Esophagus mucosa (tissue), 1 donor: ENCODE data around the gene P2RY11. TPM values are rescaled to one million over a fixed set of nuclear protein-coding genes. Genes with fewer than 3 reads are reported as not detected.

Experiments used
- ATAC-seq: fragments of 200-7000 bp; cut with Tn5 transposase; one replicate; pipeline ENCODE4 v1.9.1; 2020
- total RNA-seq: library from RNA; stranded (reverse); gene quantifications from one replicate; pipeline ENCODE4 v1.2.4, GENCODE V29; 2023
- donor health status: DM: yes; HTN: yes; CAD: no.

P2RY11 gene, protein sequence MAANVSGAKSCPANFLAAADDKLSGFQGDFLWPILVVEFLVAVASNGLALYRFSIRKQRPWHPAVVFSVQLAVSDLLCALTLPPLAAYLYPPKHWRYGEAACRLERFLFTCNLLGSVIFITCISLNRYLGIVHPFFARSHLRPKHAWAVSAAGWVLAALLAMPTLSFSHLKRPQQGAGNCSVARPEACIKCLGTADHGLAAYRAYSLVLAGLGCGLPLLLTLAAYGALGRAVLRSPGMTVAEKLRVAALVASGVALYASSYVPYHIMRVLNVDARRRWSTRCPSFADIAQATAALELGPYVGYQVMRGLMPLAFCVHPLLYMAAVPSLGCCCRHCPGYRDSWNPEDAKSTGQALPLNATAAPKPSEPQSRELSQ
- 4.8 TPM for total RNA-seq

- ATAC-seq = no peak
Observed at GRCh38 chr19:10111405-10111811, at the start of gene P2RY11. TSS of gene P2RY11 (plus strand) at chr19:10111693. CDS start at chr19:10111722, 29 bp downstream.

GRCh38 chr19:10061717-10062310 is 49.7 kb upstream of the P2RY11 start:
- ATAC-seq = peak; percentile 17

- ATAC-seq = no peak
Observed at GRCh38 chr19:10068205-10068604, 43.3 kb upstream of the P2RY11 start.

GRCh38 chr19:10069046-10069445 is 42.4 kb upstream of the P2RY11 start:
- ATAC-seq = peak; percentile 34

DNA sequence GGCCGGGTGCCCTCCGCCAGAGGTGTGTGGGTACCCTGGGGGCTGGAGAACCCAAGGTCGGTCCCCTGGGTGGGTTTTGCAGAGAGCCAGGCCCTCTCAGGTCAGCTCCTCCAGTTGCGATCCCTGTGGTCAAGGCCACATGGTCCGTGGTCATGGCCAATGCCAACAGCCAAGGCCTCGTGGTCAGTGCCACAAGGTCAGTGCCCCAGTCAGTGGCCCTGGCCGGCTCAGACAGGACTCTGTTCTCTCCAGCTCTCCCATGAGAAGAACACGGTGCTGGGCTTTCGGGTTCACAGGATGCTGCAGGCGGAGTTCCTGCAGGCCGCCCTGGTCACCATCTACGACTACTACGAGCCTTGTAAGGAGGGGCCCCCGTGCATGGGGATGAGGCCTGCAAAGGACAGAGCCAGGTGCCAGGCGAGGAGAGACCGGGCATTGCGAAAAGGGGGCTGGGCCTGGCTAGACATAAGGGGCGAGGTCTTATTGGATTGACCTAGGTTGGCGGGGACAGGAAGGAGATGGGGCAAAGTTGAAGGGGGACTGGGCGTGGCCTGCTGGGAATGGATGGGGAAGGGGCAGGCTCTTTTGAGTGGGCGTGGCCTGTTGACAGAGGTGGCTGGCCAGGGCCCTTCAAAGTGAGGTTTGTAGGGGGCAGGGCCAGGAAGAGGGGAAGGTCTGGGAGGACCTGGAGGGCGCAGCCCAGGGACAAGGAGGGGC is 40.6 kb upstream of the P2RY11 start:
- no peak for ATAC-seq

DNA sequence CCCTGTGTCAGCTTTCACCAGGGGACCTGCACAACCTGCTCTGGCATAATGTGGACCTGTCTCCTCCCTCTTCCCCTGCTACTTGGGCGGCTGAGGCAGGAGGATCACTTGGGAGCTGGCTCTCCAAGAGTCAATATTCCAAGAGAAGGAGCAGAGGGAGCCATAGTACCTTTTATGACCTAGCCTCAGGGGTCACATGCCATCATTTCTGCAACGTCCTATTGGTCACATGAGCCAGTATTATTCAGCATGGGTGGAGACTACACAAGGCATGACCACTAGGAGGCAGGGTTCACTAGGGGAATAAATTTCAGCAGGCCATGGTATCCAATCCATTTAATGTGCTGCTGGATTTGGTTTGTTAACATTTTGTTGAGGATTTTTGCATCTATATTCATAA is 37.3 kb upstream of the P2RY11 start:
- ATAC-seq = peak; percentile 67

DNA sequence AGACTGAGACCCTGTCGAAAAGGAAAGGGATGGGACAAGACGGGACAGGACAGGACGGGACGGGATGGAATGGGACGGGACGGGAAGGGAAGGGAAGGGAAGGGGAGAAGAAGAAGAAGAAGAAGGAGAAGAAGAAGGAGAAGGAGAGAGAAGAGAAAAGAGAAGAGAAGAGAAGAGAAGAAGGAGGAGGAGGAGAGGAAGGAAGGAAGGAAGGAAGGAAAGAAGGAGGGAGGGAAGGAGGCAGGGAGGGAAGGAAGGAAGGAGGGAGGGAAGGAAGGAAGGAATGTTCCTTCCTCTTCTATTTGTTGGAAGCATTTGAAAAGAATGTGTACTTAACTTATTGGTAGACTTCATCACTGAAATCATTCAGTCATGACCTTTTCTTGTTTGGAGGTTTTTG is 35.0 kb upstream of the P2RY11 start:
- no peak for ATAC-seq

GRCh38 chr19:10078329-10078728 is 33.2 kb upstream of the P2RY11 start:
- ATAC-seq = no peak

- peak; percentile 63 for ATAC-seq
Observed at GRCh38 chr19:10079031-10079453, 32.5 kb upstream of the P2RY11 start.

DNA sequence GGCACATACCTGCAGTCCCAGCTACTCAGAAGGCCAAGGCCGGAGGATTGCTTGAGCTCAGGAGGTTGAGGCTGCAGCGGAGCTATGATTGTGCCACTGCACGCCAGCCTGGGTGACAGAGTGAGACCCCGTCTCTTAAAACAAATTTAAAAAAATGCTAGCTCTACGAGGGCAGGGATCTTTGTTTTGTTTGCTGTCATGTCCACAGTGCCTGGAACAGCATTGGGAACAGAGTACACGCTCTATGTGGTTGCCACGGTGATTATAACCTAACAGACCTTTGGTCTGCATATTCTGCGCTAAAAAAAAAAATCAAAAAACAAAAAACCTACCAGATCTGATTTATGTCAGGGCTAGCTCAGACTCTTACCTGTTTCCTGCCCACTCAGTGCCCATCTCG is 27.6 kb upstream of the P2RY11 start:
- ATAC-seq = no peak

DNA sequence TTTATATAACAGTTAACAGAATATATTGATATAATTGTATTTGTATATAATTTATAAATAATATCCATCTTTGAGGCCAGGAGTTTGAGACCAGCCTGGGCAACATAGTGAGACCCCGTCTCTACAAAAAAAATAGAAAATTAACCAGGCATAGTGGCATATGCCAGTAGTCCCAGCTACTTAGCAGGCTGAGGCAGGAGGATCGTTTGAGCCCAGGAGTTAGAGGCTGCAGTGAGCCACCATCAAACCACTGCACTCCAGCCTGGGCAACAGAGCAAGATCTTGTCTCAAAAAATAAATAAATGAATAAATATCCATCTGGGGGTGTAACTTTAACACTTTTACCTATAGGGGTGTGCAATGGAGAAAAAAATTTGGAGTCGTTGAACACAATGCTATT is 26.7 kb upstream of the P2RY11 start:
- ATAC-seq = no peak

DNA sequence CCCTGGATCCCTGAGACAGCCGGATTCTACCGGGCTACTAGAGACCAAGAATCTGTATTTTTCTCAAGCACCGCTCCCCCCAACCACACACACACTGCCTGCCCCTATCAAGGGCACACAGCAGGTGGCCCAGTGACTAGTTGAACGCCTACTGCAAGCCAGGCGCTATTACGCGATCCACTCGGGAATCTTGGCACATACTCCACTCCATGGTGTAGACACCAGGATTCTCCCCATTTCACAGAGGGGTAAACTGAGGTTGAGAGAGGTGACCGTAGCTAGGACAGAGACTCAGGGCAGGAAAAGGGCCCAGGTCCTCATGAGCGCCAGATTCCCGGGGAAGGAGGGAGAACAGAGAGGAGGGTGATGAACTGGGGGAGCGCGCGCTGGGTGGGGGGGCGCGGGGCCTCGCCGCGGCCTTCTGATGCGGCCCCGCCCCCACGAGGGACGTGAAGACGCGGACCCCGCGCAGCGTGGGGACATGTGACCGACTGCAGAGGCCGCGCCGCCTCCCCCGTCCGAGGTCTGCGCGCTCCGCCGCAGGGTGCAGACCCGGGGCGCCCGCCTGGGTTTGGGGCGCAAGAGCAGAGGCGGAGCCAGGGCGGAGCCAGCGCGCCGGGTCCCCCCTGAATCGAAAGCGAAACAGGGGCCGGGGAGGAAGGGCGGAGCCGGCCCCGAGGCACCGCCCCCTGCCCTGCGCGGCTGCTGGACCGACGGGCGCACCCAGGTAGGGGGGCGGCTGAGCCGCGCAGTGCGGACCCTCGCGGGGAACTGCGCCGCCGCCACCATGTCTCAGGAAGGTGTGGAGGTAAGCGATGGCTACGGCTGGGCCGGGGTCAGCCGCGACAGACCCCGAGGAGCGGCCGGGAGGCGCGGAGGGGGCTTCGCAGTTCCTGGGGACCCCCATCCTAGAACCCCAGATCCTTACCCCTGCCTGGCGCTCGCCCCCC is 25.6 kb upstream of the P2RY11 start, which contains the start of gene SHFL:
Gene SHFL, plus strand, starts transcription at position 677 of the 950 bp plus-strand sequence. Its CDS starts 111 bp downstream, at position 788.
- peak; percentile 85 for ATAC-seq

DNA sequence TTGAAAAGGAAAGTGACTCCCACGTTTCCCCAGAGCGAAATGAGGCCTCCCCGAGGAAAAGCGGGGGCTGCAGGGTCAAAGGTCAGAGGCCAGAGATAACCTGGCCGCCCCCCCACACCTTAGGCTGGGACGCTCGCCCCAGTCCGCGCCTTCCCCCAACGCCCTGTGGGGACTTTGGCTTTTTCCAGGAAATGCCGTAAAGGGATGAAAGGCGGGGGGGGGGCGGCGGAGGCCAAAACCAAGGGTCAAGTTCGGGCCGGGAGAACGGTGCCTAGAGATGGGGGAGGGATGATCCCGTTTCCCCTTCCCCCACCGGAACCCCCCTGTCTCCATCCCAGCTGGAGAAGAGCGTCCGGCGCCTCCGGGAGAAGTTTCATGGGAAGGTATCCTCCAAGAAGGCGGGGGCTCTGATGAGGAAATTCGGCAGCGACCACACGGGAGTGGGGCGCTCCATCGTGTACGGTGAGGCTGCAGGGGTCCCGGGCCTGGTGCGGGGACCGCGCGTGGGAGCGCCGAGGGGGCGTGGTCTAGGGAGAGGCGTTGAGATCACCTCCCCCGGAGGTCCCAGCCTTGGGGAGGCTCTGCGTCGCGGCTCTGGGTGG is 24.8 kb upstream of the P2RY11 start:
- ATAC-seq = peak; percentile 23

GRCh38 chr19:10087296-10088061 is 24.0 kb upstream of the P2RY11 start:
- ATAC-seq = no peak

- no peak for ATAC-seq
Observed at GRCh38 chr19:10088949-10089554, 22.4 kb upstream of the P2RY11 start.

- ATAC-seq = no peak
Observed at GRCh38 chr19:10089801-10090375, 21.6 kb upstream of the P2RY11 start.

DNA sequence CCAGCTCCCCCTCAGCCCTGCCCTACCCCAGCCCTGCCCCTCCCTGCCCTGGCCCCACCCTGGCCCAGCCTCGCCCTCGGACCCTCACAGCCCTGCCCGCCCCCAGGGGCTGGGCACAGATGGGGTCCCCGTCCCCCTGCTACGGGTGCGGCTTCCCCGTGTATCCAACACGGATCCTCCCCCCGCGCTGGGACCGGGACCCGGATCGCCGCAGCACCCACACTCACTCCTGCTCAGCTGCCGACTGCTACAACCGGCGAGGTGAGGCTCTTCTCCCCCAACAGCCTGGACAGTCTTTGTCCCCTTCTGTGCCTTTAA is 20.2 kb upstream of the P2RY11 start:
- no peak for ATAC-seq

DNA sequence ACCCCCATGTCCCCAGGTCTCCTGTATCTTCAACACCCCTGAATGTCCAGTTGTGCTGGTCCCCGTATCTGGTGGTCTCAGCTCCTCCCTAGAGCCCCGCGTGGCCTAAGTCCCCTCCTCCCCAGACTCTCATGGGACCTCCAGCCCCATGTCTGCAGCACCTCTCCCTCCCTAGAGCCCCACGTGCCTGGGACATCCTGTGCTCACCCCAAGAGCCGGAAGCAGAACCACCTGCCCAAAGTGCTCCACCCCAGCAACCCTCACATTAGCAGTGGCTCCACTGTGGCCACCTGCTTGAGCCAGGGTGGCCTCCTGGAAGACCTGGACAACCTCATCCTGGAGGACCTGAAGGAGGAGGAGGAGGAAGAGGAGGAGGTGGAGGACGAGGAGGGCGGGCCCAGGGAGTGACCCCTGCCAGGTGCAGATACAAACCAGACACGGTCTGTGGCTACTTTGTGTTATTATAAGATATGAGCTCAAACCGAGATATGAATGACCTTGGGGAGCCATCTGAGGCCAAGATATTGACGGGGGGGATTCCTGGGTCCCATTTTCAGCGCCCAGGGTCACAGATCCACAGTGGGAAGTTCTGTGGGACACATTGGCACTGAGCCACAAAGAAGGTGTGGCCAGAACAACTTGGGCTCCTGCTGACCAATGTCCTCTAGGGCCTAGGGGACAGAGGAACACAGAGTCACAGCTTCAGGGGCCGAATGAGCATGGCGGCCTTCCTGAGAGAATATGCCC is 19.4 kb upstream of the P2RY11 start:
- no peak for ATAC-seq

GRCh38 chr19:10092648-10093294 is 18.7 kb upstream of the P2RY11 start:
- ATAC-seq = no peak
